HG03139 (cell line): ENCODE data around the gene RSPRY1.

Experiments used
- ATAC-seq: cut with Tn5 transposase; IDR thresholded peaks from one replicate; pipeline ENCODE4 v1.9.1; 2021; ENCODE audit not compliant: unreplicated experiment

Gene RSPRY1

GRCh38 chr16:57216968-57217367 lies 30.8 kb downstream of the RSPRY1 start:
- ATAC-seq = no peak

DNA sequence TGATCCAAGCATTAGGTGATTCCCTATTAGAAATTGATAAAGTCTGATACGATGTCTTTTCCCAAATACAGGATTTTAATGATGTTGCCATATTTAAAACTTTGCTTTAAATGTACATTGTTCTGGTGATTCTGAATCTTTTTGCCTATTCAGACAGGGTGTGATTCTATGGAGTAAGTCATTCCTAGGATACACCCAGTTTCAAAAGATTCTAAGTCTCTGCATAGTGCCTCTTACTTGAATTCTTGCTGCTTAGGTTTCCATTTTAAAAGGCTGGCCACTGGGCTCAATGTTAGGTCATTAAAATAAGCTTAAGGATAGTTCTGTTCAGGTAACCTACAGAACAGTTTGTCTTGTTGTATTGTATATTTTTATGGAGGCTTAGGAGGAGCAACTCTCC lies 36.9 kb downstream of the RSPRY1 start:
- ATAC-seq = no peak

DNA sequence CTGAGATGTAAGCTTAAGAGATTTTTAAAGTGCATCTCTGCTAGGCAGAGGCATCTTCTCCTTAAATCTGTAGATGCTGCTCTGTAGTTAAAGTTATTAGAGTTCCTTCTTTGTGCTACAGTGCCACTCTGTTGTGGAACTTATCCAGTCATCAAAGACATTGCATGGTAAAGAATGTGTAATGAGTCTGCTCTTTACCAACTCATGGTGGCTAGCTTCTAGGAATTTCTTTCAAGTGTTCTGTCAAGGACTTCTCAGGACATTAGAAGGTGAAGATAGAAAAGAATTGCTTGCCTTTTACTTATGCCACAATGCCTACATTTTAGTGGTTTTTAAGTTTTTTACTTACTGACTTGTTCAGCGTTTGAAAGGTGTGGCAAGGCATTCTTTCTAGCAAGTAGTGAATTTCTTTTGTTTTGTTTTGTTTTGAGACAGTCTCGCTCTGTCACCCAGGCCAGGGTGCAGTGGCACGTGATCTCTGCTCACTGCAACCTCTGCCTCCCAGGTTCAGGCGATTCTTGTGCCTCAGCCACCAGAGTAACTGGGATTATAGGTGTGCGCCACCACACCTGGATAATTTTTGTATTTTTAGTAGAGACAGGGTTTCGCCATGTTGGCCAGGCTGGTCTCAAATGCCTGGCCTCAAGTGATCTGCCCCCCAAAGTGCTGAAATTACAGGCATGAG lies 38.7 kb downstream of the RSPRY1 start:
- ATAC-seq = no peak

DNA sequence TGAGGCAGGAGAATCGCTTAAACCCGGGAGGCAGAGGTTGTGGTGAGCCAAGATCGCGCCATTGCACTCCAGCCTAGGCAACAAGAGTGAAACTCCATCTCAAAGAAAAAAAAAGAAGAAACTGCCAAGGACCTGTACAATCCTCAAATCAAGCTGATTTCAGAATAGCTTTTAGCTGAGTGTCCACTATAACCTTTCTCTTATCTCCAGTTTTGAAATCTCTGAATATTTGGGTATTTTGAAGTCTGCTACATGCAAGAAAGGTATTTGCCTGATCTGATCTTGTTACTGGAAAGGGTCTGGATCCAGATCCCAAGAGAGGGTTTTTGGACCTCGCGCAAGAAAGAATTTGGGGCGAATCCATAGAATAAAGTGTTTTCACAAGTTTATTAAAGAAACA lies 39.8 kb downstream of the RSPRY1 start:
- ATAC-seq = no peak

- no peak for ATAC-seq
Observed at GRCh38 chr16:57226701-57227621, 40.8 kb downstream of the RSPRY1 start.

GRCh38 chr16:57229079-57229478 lies 43.0 kb downstream of the RSPRY1 start:
- ATAC-seq = no peak

DNA sequence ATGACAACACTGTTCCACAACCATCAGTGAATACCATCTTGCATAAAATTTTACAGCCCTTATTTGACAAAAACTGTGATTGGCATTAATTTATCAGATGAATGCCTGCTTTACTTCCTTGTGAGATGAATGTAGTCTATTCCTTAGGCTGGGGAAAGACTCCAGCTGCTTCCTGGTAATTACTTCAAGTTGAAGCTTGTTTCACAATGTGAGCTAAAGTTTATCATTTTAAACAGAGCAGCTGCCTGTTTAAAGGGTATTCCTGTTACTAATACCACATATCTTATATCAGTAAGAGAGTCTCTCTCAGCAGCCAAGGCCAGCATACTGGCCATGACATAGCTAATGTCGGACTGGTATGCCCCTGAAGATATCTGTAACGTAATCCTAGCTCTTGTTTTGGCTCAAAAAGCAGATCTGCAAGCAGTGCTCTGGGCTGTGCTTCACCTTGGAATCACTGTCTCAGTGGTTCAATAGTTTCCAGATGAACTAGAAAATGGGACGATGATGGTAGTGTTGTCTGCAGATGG lies 45.8 kb downstream of the RSPRY1 start:
- no peak for ATAC-seq

GRCh38 chr16:57233944-57234706 lies 48.0 kb downstream of the RSPRY1 start:
- ATAC-seq = no peak

DNA sequence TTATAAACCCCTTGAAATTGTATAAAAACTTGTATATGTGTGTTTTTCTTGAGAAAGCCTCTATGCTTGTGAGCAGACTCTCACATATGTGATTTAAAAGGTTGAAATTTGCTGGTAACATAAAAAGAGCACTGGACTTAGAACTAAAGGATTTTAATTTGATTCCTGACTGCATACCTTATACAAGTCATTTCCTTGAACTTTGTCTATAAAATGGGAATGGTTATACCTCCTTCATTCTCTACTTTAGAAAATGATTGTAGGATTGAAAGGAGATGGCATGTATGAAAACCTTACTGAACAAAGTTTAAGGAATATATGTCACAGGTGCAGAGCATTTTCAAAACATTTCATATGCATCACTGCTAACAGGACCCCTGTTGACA lies 48.6 kb downstream of the RSPRY1 start:
- ATAC-seq = no peak

- no peak for ATAC-seq
Observed at GRCh38 chr16:57235128-57236021, 49.2 kb downstream of the RSPRY1 start.

DNA sequence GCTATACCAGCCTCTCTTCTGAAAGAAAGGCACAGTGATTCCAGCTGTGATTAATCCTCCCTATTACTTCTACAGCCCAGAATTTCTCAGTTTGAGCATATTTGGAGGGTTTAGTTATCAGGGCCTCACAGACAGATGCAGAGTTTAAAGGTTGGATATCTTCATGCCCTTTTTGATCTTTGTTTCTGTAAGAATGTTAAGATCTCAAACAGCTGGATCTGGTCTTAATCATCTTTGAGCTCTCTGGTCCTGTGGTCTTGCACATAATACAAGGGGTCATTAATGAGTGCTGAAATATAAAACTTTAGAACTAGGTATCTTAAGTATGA lies 49.9 kb downstream of the RSPRY1 start:
- no peak for ATAC-seq

DNA sequence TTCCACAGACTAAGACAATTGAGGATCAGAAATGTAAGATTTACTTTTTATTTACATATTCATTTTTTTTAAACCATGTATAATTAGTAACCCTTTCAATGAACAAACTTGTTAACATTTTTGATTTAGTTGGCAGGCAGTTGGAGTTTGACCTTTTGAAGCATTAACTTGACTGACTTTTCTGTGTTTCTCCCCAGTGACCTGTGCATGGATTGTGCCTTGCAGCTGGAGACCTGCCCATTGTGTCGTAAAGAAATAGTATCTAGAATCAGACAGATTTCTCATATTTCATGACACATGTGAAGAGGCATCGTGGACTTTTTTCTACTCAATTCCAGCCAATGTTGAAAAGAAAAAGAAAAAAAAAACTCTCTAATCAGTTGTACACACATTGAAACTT lies 52.6 kb downstream of the RSPRY1 start:
- no peak for ATAC-seq

GRCh38 chr16:57239107-57239506 lies 53.0 kb downstream of the RSPRY1 start:
- ATAC-seq = no peak

- no peak for ATAC-seq
Observed at GRCh38 chr16:57240851-57241250, 54.7 kb downstream of the RSPRY1 start.

GRCh38 chr16:57242650-57243049 lies 56.5 kb downstream of the RSPRY1 start:
- ATAC-seq = no peak

- ATAC-seq = peak; percentile 13
Observed at GRCh38 chr16:57244463-57244766, 58.3 kb downstream of the RSPRY1 start.

GRCh38 chr16:57244767-57245471 lies 58.8 kb downstream of the RSPRY1 start, which contains the start of gene ARL2BP:
Gene ARL2BP, plus strand, starts transcription at chr16:57245259. Its CDS starts 109 bp downstream, at chr16:57245368.
- ATAC-seq = peak; percentile 91

DNA sequence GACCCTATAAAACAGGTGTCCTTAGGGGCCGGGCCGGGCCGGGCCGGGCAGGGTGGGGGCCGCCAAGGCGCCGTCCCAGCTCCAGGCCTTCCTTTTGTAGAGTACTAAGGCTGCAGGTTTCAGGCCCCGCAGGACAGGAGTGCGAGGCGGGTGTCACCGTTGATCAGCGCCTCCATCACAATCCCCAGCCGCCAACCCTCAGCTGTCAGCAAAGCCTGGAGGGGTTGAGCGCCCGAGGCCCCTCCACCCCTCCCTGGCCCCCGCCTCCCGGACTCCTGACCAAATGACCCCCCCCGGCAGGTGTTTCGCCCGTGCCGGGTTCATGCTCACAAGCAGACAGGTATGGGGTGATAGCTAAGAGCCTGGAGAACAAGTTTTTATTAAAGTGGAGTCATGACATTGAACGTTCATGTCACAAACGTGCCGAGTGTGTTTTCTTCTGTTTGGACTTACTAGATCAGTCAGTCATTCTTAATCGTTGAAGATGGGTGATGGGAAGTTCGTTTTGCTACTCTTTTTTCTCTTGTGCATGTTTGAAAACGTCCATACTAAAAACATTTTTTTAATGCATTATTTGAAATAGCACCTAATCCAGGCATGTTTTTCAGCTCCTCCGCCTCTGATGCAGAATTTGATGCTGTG lies 59.5 kb downstream of the RSPRY1 start:
- no peak for ATAC-seq

GRCh38 chr16:57251352-57251751 lies 65.2 kb downstream of the RSPRY1 start:
- ATAC-seq = no peak
